BLaER1 treated with 17β-estradiol and CSF1 and Interleukin-3, amounts not matched to agents 10 nM and 100 nM (cell line): Measurements from ENCODE around the gene SNX14.
"Not testable (repeated sequence)": the region's sequence is repeated elsewhere in the genome, so short reads cannot be mapped to it uniquely, and the experiment has no call there.

Experiments used
- H3K27ac ChIP-seq, 11 experiments: shearing (Covaris generic); formaldehyde crosslinking; 2 replicates each; pipeline ENCODE4 v1.8.1; 2022
- H3K27me3 ChIP-seq, 11 experiments: shearing (Covaris generic); formaldehyde crosslinking; 2 replicates each; pipeline ENCODE4 v1.8.1; 2022
- H3K36me3 ChIP-seq, 11 experiments: shearing (Covaris generic); formaldehyde crosslinking; 2 replicates each; pipeline ENCODE4 v1.8.1; 2022
- H3K4me1 ChIP-seq, 10 experiments: shearing (Covaris generic); formaldehyde crosslinking; 2 replicates each; pipeline ENCODE4 v1.8.1; 2022
- H3K4me2 ChIP-seq, 11 experiments: shearing (Covaris generic); formaldehyde crosslinking; 2 replicates each; pipeline ENCODE4 v1.8.1; 2022
- H3K4me3 ChIP-seq, 10 experiments: shearing (Covaris generic); formaldehyde crosslinking; 2 replicates each; pipeline ENCODE4 v1.8.1; 2022
- H3K9ac ChIP-seq, 11 experiments: shearing (Covaris generic); formaldehyde crosslinking; 2 replicates each; pipeline ENCODE4 v1.8.1; 2022
- H3K9me3 ChIP-seq, 11 experiments: shearing (Covaris generic); formaldehyde crosslinking; replicated peaks in 1 of 11; 2 replicates each; pipeline ENCODE4 v1.8.1; 2022
- H4K20me1 ChIP-seq, 11 experiments: shearing (Covaris generic); formaldehyde crosslinking; 2 replicates each; pipeline ENCODE4 v1.8.1; 2022
- Cebpa-rat ChIP-seq, 11 experiments: shearing (Covaris generic); IDR thresholded peaks; 2 replicates each; pipeline ENCODE4 v1.8.1; 2022

Gene SNX14

DNA sequence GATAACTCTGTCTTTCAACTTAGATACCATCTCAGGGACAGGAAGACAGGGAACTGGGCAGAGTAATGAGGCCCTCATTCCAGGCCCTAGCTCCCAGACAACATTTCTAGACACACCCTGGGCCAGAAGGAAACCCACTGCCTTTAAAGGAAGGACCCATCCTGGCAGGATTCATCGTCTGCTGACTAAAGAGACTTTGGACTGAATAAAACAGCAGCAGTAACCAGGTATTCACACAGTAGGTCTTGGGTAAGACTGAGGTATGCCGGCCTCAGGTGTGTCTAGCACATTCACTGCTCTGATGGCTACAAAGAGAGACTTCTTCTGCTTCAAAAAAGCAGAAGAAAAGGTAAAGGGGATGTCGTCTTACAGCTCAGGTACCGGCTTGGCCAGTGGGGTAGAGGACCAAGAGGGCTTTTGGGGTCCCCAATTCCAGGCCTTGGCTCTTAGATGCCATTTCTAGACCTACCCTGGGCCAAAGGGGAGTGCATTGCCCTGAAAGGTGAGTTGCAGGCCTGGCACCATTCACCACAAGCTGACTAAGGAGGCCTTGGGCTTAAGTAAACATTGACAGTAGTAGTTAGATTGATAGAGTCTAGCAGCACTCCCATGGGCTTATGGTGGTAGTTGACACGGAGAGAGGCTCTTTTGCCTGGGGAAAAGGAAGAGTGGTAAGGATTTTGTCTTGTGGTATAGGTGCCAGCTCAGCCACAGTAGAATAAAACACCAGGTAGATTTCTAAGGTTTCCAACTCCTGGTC, 13.4 kb downstream of the SNX14 start:
- H3K27ac ChIP-seq, result no peak overlapping the region
- peaks cover 0 to 39% (median 3%) of the 10 kb centered on the region in 11 experiments; a peak in 6 of 22 replicates for H4K20me1 ChIP-seq
- no peaks in the 10 kb centered on the region for H3K27me3 ChIP-seq
- no peak for TF ChIP-seq Cebpa-rat (IDR thresholded peaks at IDR 0.05)
- no peak overlapping the region for H3K9ac ChIP-seq
- peaks cover 8 to 44% (median 25%) of the 10 kb centered on the region in 11 experiments; a peak in 19 of 22 replicates for H3K9me3 ChIP-seq
- peaks cover 0 to 16% (median 0%) of the 10 kb centered on the region in 10 experiments; a peak in 3 of 20 replicates for H3K4me1 ChIP-seq
- peaks cover 0 to 9% (median 0%) of the 10 kb centered on the region in 11 experiments; a peak in 4 of 22 replicates for H3K36me3 ChIP-seq
- no peak overlapping the region for H3K4me2 ChIP-seq
- no peak overlapping the region for H3K4me3 ChIP-seq

DNA sequence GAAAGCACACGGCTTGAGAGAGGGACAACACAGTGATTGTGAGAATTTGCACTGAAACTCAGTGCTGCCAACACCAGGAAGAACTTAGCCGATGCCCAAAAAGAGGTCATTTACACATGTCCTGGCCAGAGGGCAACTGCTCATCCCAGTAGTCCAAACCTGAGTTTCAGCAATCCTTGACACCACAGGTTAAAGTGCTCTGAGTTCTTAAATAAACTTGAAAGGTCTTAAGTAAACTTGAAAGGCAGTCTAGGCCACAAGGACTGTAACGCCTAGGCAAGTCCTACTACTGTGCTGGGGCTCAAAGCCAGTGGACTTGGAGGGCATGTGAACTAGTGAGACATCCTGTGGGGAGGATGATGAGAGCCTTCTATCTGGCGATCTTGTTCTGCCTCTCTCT, 14.1 kb downstream of the SNX14 start:
- Histone ChIP-seq H4K20me1 (peaks cover 0 to 47% (median 3%) of the 10 kb centered on the region in 11 experiments; a peak in 6 of 22 replicates), H3K36me3 (peaks cover 0 to 9% (median 0%) of the 10 kb centered on the region in 11 experiments; a peak in 4 of 22 replicates), H3K9ac (no peak overlapping the region), H3K4me1 (peaks cover 0 to 16% (median 0%) of the 10 kb centered on the region in 10 experiments; a peak in 3 of 20 replicates), H3K9me3 (peaks cover 3 to 37% (median 19%) of the 10 kb centered on the region in 11 experiments; a peak in 17 of 22 replicates), H3K27me3 (no peaks in the 10 kb centered on the region), H3K4me2 (no peak overlapping the region), H3K27ac (no peak overlapping the region), H3K4me3 (no peak overlapping the region)
- no peak for TF ChIP-seq Cebpa-rat (IDR thresholded peaks at IDR 0.05)

DNA sequence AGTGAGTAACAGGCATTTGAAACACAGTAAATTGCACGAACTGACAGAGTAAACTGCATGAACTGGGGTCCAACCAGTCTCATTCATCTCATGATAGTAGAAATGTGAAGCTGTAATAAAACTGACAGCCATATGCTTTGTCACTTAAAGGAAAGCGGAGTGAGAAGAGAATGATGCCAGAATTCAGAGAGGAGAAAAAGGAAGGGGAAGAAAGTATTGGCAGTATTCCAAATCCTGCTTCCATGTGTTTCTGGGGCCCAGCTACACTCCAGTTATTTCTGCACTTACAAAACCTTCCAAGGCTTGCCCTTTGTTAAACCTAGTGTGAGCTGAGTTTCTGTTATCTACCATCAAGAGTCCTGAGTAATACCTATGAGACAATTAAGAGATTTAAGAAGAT, 17.2 kb downstream of the SNX14 start:
- H3K36me3 ChIP-seq, result peaks cover 0 to 12% (median 3%) of the 10 kb centered on the region in 11 experiments; a peak in 8 of 22 replicates
- H3K27me3 ChIP-seq, result no peaks in the 10 kb centered on the region
- H3K9ac ChIP-seq, result no peak overlapping the region
- no peak overlapping the region for H3K27ac ChIP-seq
- TF ChIP-seq Cebpa-rat (IDR thresholded peaks at IDR 0.05), result no peak
- H4K20me1 ChIP-seq, result peaks cover 0 to 51% (median 3%) of the 10 kb centered on the region in 11 experiments; a peak in 6 of 22 replicates
- H3K9me3 ChIP-seq, result peaks cover 0 to 6% (median 0%) of the 10 kb centered on the region in 11 experiments; a peak in 3 of 22 replicates
- H3K4me1 ChIP-seq, result peaks cover 0 to 16% (median 0%) of the 10 kb centered on the region in 10 experiments; a peak in 3 of 20 replicates
- peak overlapping the region in 2 of 11 experiments; percentile 33 to 37; a peak in 2 of 22 replicates for H3K4me2 ChIP-seq
- H3K4me3 ChIP-seq, result no peak overlapping the region

DNA sequence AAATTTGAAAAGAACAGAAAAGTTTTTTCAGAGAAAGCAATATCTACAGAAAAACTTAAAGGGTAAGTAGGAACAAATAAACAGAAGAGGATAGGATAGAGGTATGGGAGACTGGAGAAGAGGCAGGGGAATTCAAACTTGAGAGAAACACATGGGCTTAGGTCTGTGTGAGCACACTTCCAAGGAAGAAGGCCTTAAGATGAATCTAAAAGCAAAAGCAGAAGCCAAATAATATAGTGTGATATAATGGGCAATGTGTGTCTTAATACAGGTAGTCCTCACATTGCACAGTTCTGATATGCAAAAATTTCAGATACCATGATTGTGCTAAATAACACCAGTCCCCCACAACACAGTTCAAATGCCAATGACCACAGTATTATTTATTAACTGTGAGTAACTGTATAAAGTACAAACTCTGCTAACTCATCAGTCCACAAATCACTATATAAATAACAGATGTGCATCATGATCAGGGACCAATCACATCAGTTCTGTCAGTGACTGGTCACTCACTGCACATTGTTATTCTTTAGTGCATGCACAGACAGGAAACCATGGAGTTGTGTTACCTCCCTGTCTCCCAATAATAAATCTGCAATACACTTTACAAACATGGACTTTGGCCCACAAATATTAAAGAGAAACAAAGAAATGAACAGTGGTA, 18.6 kb downstream of the SNX14 start:
- TF ChIP-seq Cebpa-rat (IDR thresholded peaks at IDR 0.05), result no peak
- Histone ChIP-seq H4K20me1 (peaks cover 0 to 42% (median 0%) of the 10 kb centered on the region in 11 experiments; a peak in 6 of 22 replicates), H3K9me3 (no peaks in the 10 kb centered on the region), H3K4me2 (no peak overlapping the region), H3K27me3 (no peaks in the 10 kb centered on the region), H3K36me3 (peaks cover 0 to 12% (median 3%) of the 10 kb centered on the region in 11 experiments; a peak in 7 of 22 replicates), H3K27ac (no peak overlapping the region), H3K4me1 (peaks cover 0 to 16% (median 0%) of the 10 kb centered on the region in 10 experiments; a peak in 3 of 20 replicates), H3K9ac (no peak overlapping the region), H3K4me3 (no peak overlapping the region)

DNA sequence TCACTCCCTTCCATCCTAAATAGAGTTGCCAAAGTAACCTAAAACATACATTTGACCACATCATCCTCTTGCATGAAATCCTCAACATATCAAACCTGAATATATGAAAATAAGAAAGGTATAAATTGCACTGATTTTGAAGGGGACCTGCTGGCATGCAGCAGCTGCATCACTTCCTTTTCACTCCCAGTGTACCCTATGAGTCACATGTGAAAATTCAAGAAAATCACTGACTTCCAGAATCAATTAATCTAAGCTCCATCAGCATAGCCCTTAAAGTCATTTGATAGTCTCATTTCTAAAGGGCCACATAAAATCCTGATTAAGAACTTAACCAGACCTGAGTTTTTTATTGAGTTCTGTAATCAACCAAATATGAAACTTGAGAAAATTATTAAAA, 24.3 kb downstream of the SNX14 start:
- Histone ChIP-seq H3K9me3 (peaks cover 0 to 4% (median 0%) of the 10 kb centered on the region in 11 experiments; a peak in 4 of 22 replicates), H3K4me2 (no peak overlapping the region), H3K27me3 (no peaks in the 10 kb centered on the region), H3K27ac (no peak overlapping the region), H4K20me1 (peaks cover 0 to 3% (median 0%) of the 10 kb centered on the region in 11 experiments; a peak in 1 of 22 replicates), H3K4me1 (no peaks in the 10 kb centered on the region), H3K36me3 (peaks cover 0 to 29% (median 7%) of the 10 kb centered on the region in 11 experiments; a peak in 11 of 22 replicates), H3K9ac (no peak overlapping the region), H3K4me3 (no peak overlapping the region)
- no peak for TF ChIP-seq Cebpa-rat (IDR thresholded peaks at IDR 0.05)

DNA sequence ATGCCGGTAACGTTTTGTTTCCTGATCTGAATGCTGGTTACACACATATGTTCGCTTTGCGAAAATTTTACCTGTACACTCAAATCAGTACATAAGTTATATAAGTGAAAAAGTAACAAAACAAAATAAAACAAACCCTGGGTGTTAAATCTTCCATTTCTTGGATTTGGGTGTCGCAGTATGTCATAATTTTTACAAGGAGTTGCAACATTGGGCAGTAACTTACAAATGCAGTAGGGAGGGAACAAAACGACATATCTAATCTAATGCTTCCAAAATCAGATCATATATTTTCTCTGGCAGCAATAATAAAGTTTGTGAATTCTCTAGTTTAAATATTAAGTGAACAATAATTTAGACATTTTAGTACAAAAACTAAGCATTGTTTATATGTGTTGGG, 25.2 kb downstream of the SNX14 start:
- peaks cover 0 to 31% (median 8%) of the 10 kb centered on the region in 11 experiments; a peak in 11 of 22 replicates for H3K36me3 ChIP-seq
- no peak for TF ChIP-seq Cebpa-rat (IDR thresholded peaks at IDR 0.05)
- no peak overlapping the region for H3K27ac ChIP-seq
- H3K27me3 ChIP-seq, result no peaks in the 10 kb centered on the region
- H3K4me1 ChIP-seq, result no peaks in the 10 kb centered on the region
- no peak overlapping the region for H3K9ac ChIP-seq
- H3K4me2 ChIP-seq, result no peak overlapping the region
- peaks cover 0 to 3% (median 0%) of the 10 kb centered on the region in 11 experiments; a peak in 1 of 22 replicates for H4K20me1 ChIP-seq
- H3K9me3 ChIP-seq, result peaks cover 0 to 6% (median 0%) of the 10 kb centered on the region in 11 experiments; a peak in 4 of 22 replicates
- no peak overlapping the region for H3K4me3 ChIP-seq

DNA sequence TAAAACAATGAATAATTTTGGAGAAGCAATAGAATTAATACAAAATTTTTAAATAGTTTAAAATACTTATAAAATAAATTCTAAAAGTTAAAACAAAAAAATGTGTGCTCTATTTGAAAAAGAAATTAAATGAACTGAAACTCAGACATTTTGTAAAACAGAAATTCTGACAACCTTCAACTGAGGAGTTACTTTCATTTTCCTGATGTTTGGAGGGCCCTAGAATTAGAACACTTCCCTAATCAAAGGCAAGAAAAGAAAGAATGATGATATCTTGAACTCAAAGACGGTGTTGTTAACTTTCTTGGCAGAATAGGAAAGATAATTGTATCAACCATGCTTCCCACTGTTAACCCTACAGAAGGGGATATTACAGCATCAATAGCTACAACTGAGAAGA, 27.9 kb downstream of the SNX14 start:
- Histone ChIP-seq H3K4me1 (no peaks in the 10 kb centered on the region), H3K36me3 (peaks cover 0 to 26% (median 8%) of the 10 kb centered on the region in 11 experiments; a peak in 10 of 22 replicates), H3K9ac (no peak overlapping the region), H4K20me1 (no peaks in the 10 kb centered on the region), H3K27me3 (no peaks in the 10 kb centered on the region), H3K4me3 (no peak overlapping the region), H3K4me2 (no peak overlapping the region), H3K27ac (no peak overlapping the region), H3K9me3 (peaks cover 0 to 6% (median 0%) of the 10 kb centered on the region in 11 experiments; a peak in 4 of 22 replicates)
- no peak for TF ChIP-seq Cebpa-rat (IDR thresholded peaks at IDR 0.05)

DNA sequence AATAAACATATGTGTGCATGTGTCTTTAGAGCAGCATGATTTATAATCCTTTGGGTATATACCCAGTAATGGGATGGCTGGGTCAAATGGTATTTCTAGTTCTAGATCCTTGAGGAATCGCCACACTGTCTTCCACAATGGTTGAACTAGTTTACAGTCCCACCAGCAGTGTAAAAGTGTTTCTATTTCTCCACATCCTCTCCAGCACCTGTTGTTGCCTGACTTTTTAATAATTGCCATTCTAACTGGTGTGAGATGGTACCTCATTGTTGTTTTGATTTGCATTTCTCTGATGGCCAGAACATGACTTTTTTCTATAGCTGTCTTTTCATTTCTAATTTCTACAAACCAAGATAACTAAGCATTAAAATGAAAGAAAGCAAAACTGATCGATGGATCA, 29.4 kb downstream of the SNX14 start:
- H3K9me3 ChIP-seq, H3K4me3 ChIP-seq, H3K4me1 ChIP-seq, H3K27me3 ChIP-seq, H4K20me1 ChIP-seq, H3K4me2 ChIP-seq, H3K9ac ChIP-seq, H3K27ac ChIP-seq: not testable (repeated sequence)
- H3K36me3 ChIP-seq, result peaks cover 0 to 31% (median 12%) of the 10 kb centered on the region in 11 experiments; a peak in 10 of 22 replicates
